HG03571 (cell line): ENCODE results near the gene PRR5.
"Not testable (repeated sequence)": the region's sequence is repeated elsewhere in the genome, so short reads cannot be mapped to it uniquely, and the experiment has no call there.

Experiments
- ATAC-seq: cut with Tn5 transposase; IDR thresholded peaks from one replicate; pipeline ENCODE4 v1.9.1; 2021; ENCODE audit not compliant: unreplicated experiment

The PRR5 gene

GRCh38 chr22:44732661-44733060 is 30.7 kb downstream of the PRR5 start:
- ATAC-seq: no peak

GRCh38 chr22:44733426-44734106 is 31.6 kb downstream of the PRR5 start:
- ATAC-seq: no peak

- ATAC-seq: no peak
Observed at GRCh38 chr22:44734278-44734677, 32.3 kb downstream of the PRR5 start.

- no peak for ATAC-seq
Observed at GRCh38 chr22:44734801-44735517, 33.0 kb downstream of the PRR5 start.

- no peak for ATAC-seq
Observed at GRCh38 chr22:44735518-44736428, 33.8 kb downstream of the PRR5 start.

GRCh38 chr22:44736581-44737405 is 34.8 kb downstream of the PRR5 start:
- no peak for ATAC-seq

GRCh38 chr22:44737406-44738346 is 35.7 kb downstream of the PRR5 start:
- ATAC-seq: no peak

- ATAC-seq: no peak
Observed at GRCh38 chr22:44738347-44738715, 36.3 kb downstream of the PRR5 start.

GRCh38 chr22:44739024-44739423 is 37.0 kb downstream of the PRR5 start:
- no peak for ATAC-seq

- ATAC-seq: not testable (repeated sequence)
Observed at GRCh38 chr22:44739666-44740065, 37.7 kb downstream of the PRR5 start.

- ATAC-seq: no peak
Observed at GRCh38 chr22:44740307-44740706, 38.3 kb downstream of the PRR5 start.

- no peak for ATAC-seq
Observed at GRCh38 chr22:44741929-44742328, 39.9 kb downstream of the PRR5 start.

GRCh38 chr22:44743247-44743646 is 41.2 kb downstream of the PRR5 start:
- ATAC-seq: no peak

GRCh38 chr22:44743804-44744211 is 41.8 kb downstream of the PRR5 start:
- no peak for ATAC-seq

GRCh38 chr22:44745853-44746789 is 44.1 kb downstream of the PRR5 start:
- ATAC-seq: no peak

GRCh38 chr22:44747784-44748127 is 45.8 kb downstream of the PRR5 start:
- not testable (repeated sequence) for ATAC-seq

- no peak for ATAC-seq
Observed at GRCh38 chr22:44748524-44748923, 46.5 kb downstream of the PRR5 start.

- no peak for ATAC-seq
Observed at GRCh38 chr22:44750481-44750880, 48.5 kb downstream of the PRR5 start.
